PC-3 (cell line): ENCODE results near the gene CHMP6. TPM values are rescaled to one million over a fixed set of nuclear protein-coding genes. Genes with fewer than 3 reads are reported as not detected.

Source experiments
- ATAC-seq: fragments of 200-7000 bp; cut with Tn5 transposase; 2 replicates; pipeline ENCODE4 v1.9.1; 2020; ENCODE audit warnings: mild to moderate bottlenecking, moderate library complexity
- BruUV-seq: library from RNA; stranded (reverse); fragments of 400-500 nt; replicated peaks from 2 replicates; lab custom pipeline; 2021; lab: Mats Ljungman, UMichigan
- CTCF ChIA-PET: fragments of 300-600 bp; sonication (Branson Sonifier 250); formaldehyde crosslinking; loops from one replicate; lab custom pipeline; 2022; ENCODE audit warnings: antibody characterized with exemption; lab: Charles Lee
- POLR2A ChIA-PET: fragments of 300-600 bp; sonication (Branson Sonifier 250); formaldehyde crosslinking; loops from one replicate; lab custom pipeline; 2022; ENCODE audit warnings: antibody characterized with exemption; ENCODE audit not compliant: unreplicated experiment; lab: Charles Lee
- DNase-seq: peaks from one replicate; pipeline ENCODE4 v3.0.0-alpha.2; 2015
- H2AFZ ChIP-seq: fragments of 300-600 bp; sonication (generic); 2 replicates; pipeline ENCODE4 v1.6.0; 2016; ENCODE audit warnings: antibody characterized with exemption, low read length
- H3F3A ChIP-seq: fragments of 300-600 bp; sonication (generic); one replicate; pipeline ENCODE4 v1.6.0; 2017; ENCODE audit warnings: antibody characterized with exemption, low read length, control low read depth, mild to moderate bottlenecking; ENCODE audit not compliant: unreplicated experiment
- H3K27ac ChIP-seq: fragments of 300-600 bp; sonication (generic); 2 replicates; pipeline ENCODE4 v1.5.1; 2016; ENCODE audit warnings: mild to moderate bottlenecking, low read length
- H3K27me3 ChIP-seq: fragments of 300-600 bp; sonication (generic); 2 replicates; pipeline ENCODE4 v1.6.1; 2016; ENCODE audit warnings: low read length, mixed read lengths
- H3K36me3 ChIP-seq: fragments of 300-600 bp; sonication (generic); 2 replicates; pipeline ENCODE4 v1.6.1; 2016; ENCODE audit warnings: low read depth, mixed run types, low read length, mixed read lengths
- H3K4me1 ChIP-seq: fragments of 300-600 bp; sonication (generic); 2 replicates; pipeline ENCODE4 v1.5.1; 2016; ENCODE audit warnings: low read length; ENCODE audit not compliant: insufficient read depth
- H3K4me2 ChIP-seq: fragments of 300-600 bp; sonication (generic); 2 replicates; pipeline ENCODE4 v1.6.0; 2016; ENCODE audit warnings: low read length
- H3K4me3 ChIP-seq: fragments of 300-600 bp; sonication (generic); 2 replicates; pipeline ENCODE4 v1.5.1; 2016; ENCODE audit warnings: mild to moderate bottlenecking, low read length, mixed read lengths
- H3K79me2 ChIP-seq: fragments of 300-600 bp; sonication (generic); 2 replicates; pipeline ENCODE4 v1.6.1; 2017; ENCODE audit warnings: low read length, mixed read lengths
- H3K9ac ChIP-seq: fragments of 300-600 bp; sonication (generic); 2 replicates; pipeline ENCODE4 v1.6.0; 2016; ENCODE audit warnings: mild to moderate bottlenecking, low read length
- H3K9me2 ChIP-seq: fragments of 300-600 bp; sonication (generic); replicated peaks from 2 replicates; pipeline ENCODE4 v1.6.1; 2016; ENCODE audit warnings: mixed run types, low read length, mixed read lengths
- H3K9me3 ChIP-seq: fragments of 300-600 bp; sonication (generic); 2 replicates; pipeline ENCODE4 v1.6.1; 2016; ENCODE audit warnings: low read length, mixed read lengths
- H4K20me1 ChIP-seq: fragments of 300-600 bp; sonication (generic); 2 replicates; pipeline ENCODE4 v1.6.1; 2016; ENCODE audit warnings: low read length, mixed read lengths
- EZH2 ChIP-seq: fragments of 300-600 bp; sonication (generic); IDR thresholded peaks from one replicate; pipeline ENCODE4 v1.6.1; 2017; ENCODE audit warnings: antibody characterized with exemption, mild to moderate bottlenecking, low read length; ENCODE audit not compliant: unreplicated experiment
- EZH2phosphoT487 ChIP-seq: fragments of 300-600 bp; sonication (generic); IDR thresholded peaks from 2 replicates; pipeline ENCODE4 v1.6.1; 2018; ENCODE audit warnings: mild to moderate bottlenecking, antibody characterized with exemption, low read length, borderline replicate concordance
- intact Hi-C: fragments of 100-400 bp; cut with micrococcal nuclease; formaldehyde crosslinking; loops from 2 replicates; pipeline ENCODE4 v1.9.0; 2023
- total RNA-seq: library from RNA; depleted of rRNA; stranded (reverse); fragments of >200 nt; gene quantifications from 2 replicates; pipeline ENCODE4 v1.2.3, GENCODE V29; 2014
- TF ChIP-seq, protein P1 (sequence below): fragments of 300-600 bp; sonication (generic); conservative IDR thresholded peaks from 2 replicates; pipeline ENCODE4 v1.5.1; 2017; ENCODE audit warnings: antibody characterized with exemption, low read depth, mild to moderate bottlenecking, low read length

The CHMP6 gene
- total RNA-seq, 1 experiment from 2014 or later = 26.1 TPM

DNA sequence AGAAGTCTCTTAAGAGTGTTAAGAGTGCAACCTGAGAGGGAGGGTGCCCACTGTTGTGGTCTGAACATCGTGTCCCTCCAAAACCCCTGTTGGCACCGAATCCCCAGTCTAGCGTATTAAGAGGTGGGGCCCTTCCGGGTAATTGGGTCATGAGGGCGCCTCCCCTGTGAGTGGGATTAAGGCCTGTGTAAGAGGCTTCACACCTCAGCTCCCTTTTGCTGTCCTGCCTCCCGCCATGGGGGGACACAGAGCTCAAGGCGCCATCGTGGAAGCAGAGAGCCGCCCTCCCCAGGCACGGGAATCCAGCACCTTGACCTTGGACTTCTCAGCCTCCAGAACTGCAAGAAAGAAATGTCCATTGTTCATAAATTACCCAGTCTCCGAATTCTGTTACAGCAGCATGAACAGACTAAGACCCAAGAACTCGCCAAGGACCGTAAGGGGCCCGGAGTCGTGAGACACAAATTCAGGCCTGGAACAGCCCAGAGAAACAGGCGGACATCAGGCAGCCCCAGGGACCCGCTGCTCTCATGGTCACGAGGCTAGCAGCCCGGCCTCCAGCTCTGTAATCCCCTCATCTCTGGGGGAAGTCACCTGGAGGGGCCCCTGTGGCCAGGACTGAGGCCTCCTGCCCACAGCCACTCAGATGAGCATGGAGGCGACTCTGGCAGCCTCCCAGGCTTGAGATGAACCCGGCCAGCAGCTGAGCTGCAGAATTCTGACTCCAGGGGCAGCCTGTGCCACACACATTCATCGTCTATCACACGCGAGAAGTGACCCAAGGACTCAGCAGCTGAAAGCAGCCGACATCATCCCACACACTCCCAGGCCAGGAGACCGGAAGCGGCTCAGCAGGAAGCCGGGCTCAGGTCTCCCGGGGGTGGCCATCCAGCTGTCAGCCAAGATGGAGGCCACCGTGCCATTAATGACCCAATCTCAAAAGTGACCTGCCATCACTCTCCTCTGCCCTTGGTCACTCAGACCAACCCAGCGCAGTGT lies 12.8 kb upstream of the CHMP6 start:
- Histone ChIP-seq H3K9me3 (no peaks in the 10 kb centered on the region), H3F3A (no peaks in the 10 kb centered on the region), H3K9me2 (no peaks in the 10 kb centered on the region), H3K4me3 (no peak overlapping the region), H3K9ac (no peak overlapping the region), H3K79me2 (no peaks in the 10 kb centered on the region), H2AFZ (no peak overlapping the region), H3K4me1 (no peaks in the 10 kb centered on the region), H3K4me2 (no peak overlapping the region), H3K36me3 (no peaks in the 10 kb centered on the region), H3K27ac (no peak overlapping the region), H4K20me1 (no peaks in the 10 kb centered on the region), H3K27me3 (no peaks in the 10 kb centered on the region)
- CTCF ChIA-PET = no interaction called here
- BruUV-seq = no TSS peak
- ATAC-seq = no peak
- intact Hi-C loops = no loop called here
- DNase-seq = no peak
- POLR2A ChIA-PET = interaction anchor here (0.5 kb wide), 1 partner anchor 935 kb away, joined by 6 read pairs; no protein-coding TSS in a partner anchor
- TF ChIP-seq EZH2phosphoT487 (no peak), EZH2 (no peak)
- TF ChIP-seq, protein P1, sequence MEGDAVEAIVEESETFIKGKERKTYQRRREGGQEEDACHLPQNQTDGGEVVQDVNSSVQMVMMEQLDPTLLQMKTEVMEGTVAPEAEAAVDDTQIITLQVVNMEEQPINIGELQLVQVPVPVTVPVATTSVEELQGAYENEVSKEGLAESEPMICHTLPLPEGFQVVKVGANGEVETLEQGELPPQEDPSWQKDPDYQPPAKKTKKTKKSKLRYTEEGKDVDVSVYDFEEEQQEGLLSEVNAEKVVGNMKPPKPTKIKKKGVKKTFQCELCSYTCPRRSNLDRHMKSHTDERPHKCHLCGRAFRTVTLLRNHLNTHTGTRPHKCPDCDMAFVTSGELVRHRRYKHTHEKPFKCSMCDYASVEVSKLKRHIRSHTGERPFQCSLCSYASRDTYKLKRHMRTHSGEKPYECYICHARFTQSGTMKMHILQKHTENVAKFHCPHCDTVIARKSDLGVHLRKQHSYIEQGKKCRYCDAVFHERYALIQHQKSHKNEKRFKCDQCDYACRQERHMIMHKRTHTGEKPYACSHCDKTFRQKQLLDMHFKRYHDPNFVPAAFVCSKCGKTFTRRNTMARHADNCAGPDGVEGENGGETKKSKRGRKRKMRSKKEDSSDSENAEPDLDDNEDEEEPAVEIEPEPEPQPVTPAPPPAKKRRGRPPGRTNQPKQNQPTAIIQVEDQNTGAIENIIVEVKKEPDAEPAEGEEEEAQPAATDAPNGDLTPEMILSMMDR = no peak

DNA sequence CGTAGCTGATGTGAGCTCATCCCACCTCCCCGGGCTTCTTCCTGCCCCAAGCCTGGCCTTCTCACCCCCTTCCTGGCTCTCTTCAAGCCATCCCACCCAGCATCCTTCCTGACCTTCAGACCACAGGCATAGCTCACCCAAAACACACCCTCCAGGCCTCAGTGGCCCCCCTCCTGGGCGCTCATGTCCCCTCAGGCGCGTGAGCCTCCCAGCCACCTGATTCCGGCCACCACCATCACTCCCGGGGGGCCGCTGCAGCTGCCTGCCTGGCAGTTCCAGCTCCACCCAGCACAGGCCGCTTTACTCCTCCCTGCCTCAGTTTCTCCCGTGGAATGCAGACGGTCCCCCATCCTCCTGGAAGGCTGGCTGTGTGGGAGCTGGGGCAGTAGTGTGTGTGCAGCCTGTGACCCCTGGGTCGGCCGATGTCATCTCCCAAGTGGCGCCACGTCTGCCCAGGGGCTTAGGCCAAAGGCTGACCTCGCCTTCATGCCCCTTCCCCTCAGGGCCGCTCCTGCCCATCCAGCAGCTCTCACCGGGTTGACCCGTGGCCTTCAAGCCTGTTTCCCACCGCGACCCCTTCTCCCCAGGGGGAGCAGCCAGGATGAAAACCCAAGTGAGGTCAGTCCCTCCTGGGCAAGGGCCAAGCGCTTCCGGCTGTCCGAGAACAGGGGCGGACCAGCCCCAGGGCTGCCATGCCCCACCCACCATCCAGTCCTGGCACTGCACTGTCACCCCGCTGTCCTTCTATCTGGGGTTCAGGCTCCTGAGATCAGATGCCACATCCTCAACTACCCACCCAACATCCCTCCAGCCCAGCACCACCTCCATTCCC lies 11.9 kb upstream of the CHMP6 start:
- Histone ChIP-seq H3K9me3 (no peaks in the 10 kb centered on the region), H3K9me2 (no peaks in the 10 kb centered on the region), H3K79me2 (no peaks in the 10 kb centered on the region), H3K36me3 (no peaks in the 10 kb centered on the region), H3K4me2 (no peak overlapping the region), H3K27ac (no peak overlapping the region), H3K27me3 (no peaks in the 10 kb centered on the region), H4K20me1 (no peaks in the 10 kb centered on the region), H3K4me1 (no peaks in the 10 kb centered on the region), H3K9ac (no peak overlapping the region), H3F3A (no peaks in the 10 kb centered on the region), H2AFZ (no peak overlapping the region), H3K4me3 (no peak overlapping the region)
- TF ChIP-seq EZH2phosphoT487 (no peak), EZH2 (no peak)
- TF ChIP-seq, protein P1 = no peak
- CTCF ChIA-PET = no interaction called here
- POLR2A ChIA-PET = interaction anchor here (0.5 kb wide), 1 partner anchor 936 kb away, joined by 6 read pairs; no protein-coding TSS in a partner anchor
- DNase-seq (no peak), ATAC-seq (no peak)
- intact Hi-C loops = no loop called here
- BruUV-seq = no TSS peak
